Measurements from ENCODE around the gene PTPRA. TPM values are rescaled to one million over a fixed set of nuclear protein-coding genes. Genes with fewer than 3 reads are reported as not detected.

The PTPRA gene
- polyA plus RNA-seq, 1 experiment = 46.2 TPM

DNA sequence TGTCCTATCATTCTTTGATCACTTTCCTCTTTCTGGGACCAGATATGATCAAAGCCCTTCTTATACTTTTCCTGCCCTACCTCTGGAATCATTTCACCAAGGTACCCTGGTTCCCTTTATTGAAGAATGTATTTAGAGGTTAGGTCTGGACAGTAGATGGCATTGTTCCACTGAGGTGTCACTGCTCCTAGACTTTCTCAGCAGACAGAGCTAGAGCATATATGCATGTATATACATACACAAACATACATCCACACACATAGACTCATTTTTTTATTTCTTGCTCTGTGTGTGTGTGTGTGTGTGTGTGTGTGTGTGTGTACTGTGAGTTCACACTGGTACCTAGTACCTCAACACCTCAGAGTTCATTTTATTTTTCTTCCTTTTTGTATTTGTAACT, 40.9 kb downstream of the PTPRA start:
- TF ChIP-seq, protein P1, sequence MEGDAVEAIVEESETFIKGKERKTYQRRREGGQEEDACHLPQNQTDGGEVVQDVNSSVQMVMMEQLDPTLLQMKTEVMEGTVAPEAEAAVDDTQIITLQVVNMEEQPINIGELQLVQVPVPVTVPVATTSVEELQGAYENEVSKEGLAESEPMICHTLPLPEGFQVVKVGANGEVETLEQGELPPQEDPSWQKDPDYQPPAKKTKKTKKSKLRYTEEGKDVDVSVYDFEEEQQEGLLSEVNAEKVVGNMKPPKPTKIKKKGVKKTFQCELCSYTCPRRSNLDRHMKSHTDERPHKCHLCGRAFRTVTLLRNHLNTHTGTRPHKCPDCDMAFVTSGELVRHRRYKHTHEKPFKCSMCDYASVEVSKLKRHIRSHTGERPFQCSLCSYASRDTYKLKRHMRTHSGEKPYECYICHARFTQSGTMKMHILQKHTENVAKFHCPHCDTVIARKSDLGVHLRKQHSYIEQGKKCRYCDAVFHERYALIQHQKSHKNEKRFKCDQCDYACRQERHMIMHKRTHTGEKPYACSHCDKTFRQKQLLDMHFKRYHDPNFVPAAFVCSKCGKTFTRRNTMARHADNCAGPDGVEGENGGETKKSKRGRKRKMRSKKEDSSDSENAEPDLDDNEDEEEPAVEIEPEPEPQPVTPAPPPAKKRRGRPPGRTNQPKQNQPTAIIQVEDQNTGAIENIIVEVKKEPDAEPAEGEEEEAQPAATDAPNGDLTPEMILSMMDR (IDR thresholded peaks at IDR 0.05; ENCODE audit: insufficient read depth, low read depth, low read length) = no peak
- no peaks in the 10 kb centered on the region for H3K36me3 ChIP-seq (ENCODE audit: control insufficient read depth, insufficient read depth, low read length)
- DNase-seq (ENCODE audit: low read depth) = no peak
- H3K4me3 ChIP-seq (ENCODE audit: low read depth, low read length) = no peak overlapping the region
- CTCF ChIA-PET = no interaction called here
- no peaks in the 10 kb centered on the region for H3K27me3 ChIP-seq (ENCODE audit: control insufficient read depth, insufficient read depth, low read length)
- POLR2A ChIA-PET = no interaction called here

GRCh38 chr20:2917266-2917665, 44.0 kb downstream of the PTPRA start:
- POLR2A ChIA-PET = no interaction called here
- CTCF ChIA-PET = interaction anchor here (0.6 to 1.8 kb wide), 4 partner anchors 9 to 83 kb away, joined by 3 to 7 read pairs (median 4); no protein-coding TSS in a partner anchor

DNA sequence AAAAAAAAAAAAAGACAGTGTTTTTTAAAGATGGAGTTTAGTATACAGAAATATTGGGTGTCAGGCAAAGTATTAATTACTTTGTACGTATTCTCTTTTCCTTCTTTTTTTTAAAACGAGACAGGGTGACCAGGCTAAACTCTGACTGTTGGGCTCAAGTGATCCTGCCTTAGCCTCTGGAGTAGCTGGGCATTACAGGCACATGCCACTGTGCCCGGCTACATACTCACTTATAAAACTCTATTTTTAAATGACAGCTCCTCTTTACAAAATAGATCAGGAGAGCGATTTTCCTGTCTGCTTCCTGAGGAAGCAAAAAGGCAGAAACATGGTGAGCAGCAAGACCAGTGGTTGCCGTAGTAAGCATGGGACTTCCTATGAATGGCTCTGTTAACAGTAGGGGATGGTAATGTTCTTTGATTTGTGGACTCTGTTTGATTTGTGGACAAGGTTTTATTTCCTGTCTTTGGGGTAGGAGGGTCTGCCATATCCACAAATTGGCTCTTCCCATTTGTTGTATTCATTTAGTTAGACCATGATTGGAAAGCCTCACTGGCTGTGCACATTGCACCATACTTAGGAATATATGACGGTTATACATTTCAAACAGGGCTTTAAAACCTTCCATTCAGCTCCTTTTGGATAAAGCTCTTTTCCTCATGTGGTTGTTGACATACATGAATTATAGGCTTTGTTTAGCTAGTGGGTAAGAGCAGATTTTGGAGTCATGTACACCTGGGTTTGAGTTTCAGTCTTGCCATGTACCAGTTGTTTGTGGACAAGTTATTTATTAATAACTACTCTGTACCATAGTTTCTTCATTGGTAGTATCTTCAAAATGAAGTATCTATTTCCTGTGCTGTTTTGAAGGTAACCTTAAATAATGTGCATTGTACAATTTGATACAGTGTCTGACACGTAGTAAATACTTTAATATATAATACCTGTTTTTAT, 45.1 kb downstream of the PTPRA start:
- DNase-seq (ENCODE audit: low read depth) = no peak
- POLR2A ChIA-PET = no interaction called here
- H3K36me3 ChIP-seq (ENCODE audit: control insufficient read depth, insufficient read depth, low read length) = no peaks in the 10 kb centered on the region

More at GRCh38 chr20:2917266-2917665, 44.0 kb downstream of the PTPRA start:
- no peaks in the 10 kb centered on the region for H3K36me3 ChIP-seq (ENCODE audit: control insufficient read depth, insufficient read depth, low read length)
- no peaks in the 10 kb centered on the region for H3K27me3 ChIP-seq (ENCODE audit: control insufficient read depth, insufficient read depth, low read length)
- no peak for DNase-seq (ENCODE audit: low read depth)
- no peak overlapping the region for H3K4me3 ChIP-seq (ENCODE audit: low read depth, low read length)
- TF ChIP-seq, protein P1 (IDR thresholded peaks at IDR 0.05; ENCODE audit: insufficient read depth, low read depth, low read length) = no peak

GRCh38 chr20:2919518-2920245, 46.4 kb downstream of the PTPRA start:
- H3K36me3 ChIP-seq (ENCODE audit: control insufficient read depth, insufficient read depth, low read length) = no peaks in the 10 kb centered on the region
- TF ChIP-seq, protein P1 (IDR thresholded peaks at IDR 0.05; ENCODE audit: insufficient read depth, low read depth, low read length) = no peak
- DNase-seq (ENCODE audit: low read depth) = no peak
- POLR2A ChIA-PET = no interaction called here
- H3K27me3 ChIP-seq (ENCODE audit: control insufficient read depth, insufficient read depth, low read length) = no peaks in the 10 kb centered on the region
- CTCF ChIA-PET = no interaction called here
- no peak overlapping the region for H3K4me3 ChIP-seq (ENCODE audit: low read depth, low read length)

More for the DNA sequence above, 45.1 kb downstream of the PTPRA start:
- no peaks in the 10 kb centered on the region for H3K27me3 ChIP-seq (ENCODE audit: control insufficient read depth, insufficient read depth, low read length)
- CTCF ChIA-PET = interaction anchor here (0.6 to 1.8 kb wide), 4 partner anchors 8 to 287 kb away, joined by 3 to 7 read pairs (median 4); no protein-coding TSS in a partner anchor
- TF ChIP-seq, protein P1 (IDR thresholded peaks at IDR 0.05; ENCODE audit: insufficient read depth, low read depth, low read length) = no peak
- H3K4me3 ChIP-seq (ENCODE audit: low read depth, low read length) = no peak overlapping the region

DNA sequence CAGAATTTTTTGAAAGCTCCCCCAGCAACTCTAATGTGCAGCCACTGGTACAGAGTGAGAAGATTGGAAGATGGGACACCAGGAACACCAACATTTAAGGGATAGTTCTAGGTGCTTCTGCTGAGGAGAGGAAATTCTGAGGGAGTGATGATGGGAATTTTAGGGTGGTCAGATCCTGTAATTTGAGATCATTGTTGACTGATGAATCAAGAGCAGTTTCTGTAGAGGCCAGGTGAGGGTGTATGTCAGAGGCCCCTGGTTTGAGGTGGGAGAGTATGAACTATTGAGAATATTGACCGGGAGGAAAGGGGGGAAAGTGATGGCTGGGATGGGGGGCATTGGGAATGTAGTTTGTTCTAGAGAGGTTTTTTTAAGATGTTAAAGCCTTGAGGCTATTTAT, 47.2 kb downstream of the PTPRA start:
- Histone ChIP-seq H3K4me3 (ENCODE audit: low read depth, low read length) (no peak overlapping the region), H3K36me3 (ENCODE audit: control insufficient read depth, insufficient read depth, low read length) (no peaks in the 10 kb centered on the region), H3K27me3 (ENCODE audit: control insufficient read depth, insufficient read depth, low read length) (no peaks in the 10 kb centered on the region)
- DNase-seq (ENCODE audit: low read depth) = no peak
- ChIA-PET POLR2A (no interaction called here), CTCF (no interaction called here)
- TF ChIP-seq, protein P1 (IDR thresholded peaks at IDR 0.05; ENCODE audit: insufficient read depth, low read depth, low read length) = no peak
